ENCODE measurements around the gene SPEN. TPM values are rescaled to one million over a fixed set of nuclear protein-coding genes. Genes with fewer than 3 reads are reported as not detected.

The SPEN gene
- total and polyA plus RNA-seq, 2 of the 13 experiments (the other 11 are each of a cell fraction or from before 2014, with no cell fraction given), result 4.8 to 14.0 TPM

- peak overlapping the region; percentile 93 for H3K4me2 ChIP-seq (ENCODE audit: low read depth, low read length)
- intact Hi-C loops (cut with micrococcal nuclease; ENCODE audit: unreplicated experiment), result loop anchor here (1.0 kb wide), 1 partner anchor 13 kb away; the partner anchor contains the start of gene SPEN
- H3K4me1 ChIP-seq (ENCODE audit: insufficient read depth, low read length), result peaks cover 55% of the 10 kb centered on the region
- DNase-seq (ENCODE audit: low spot score) (peak; percentile 90), FAIRE-seq (no peak), ATAC-seq (peak; percentile 73)
- BruUV-seq (replicated peaks), result no TSS peak
- in situ Hi-C loops (cut with HindIII; ENCODE audit: extremely low pct_ligation_motif_present, low pct_unique_long_range_greater_than_20kb), result no loop called here
- 0% methylated on average over 14 of the region's 77 CpGs for WGBS (ENCODE audit: low lambda C conversion rate)
- H3K27ac ChIP-seq (ENCODE audit: extremely low read length, insufficient read depth, low read length), result peak overlapping the region; percentile 100
- POLR2A ChIA-PET, result interaction anchor here (0.6 to 4.5 kb wide), 12 partner anchors 9 to 516 kb away, joined by 3 to 208 read pairs (median 4); partner anchors contain the start of genes SPEN, UQCRHL and ZBTB17
- H3K4me3 ChIP-seq (replicated peaks in 1 of 3; ENCODE audit: insufficient read depth in 1 of 3, low read depth in 2 of 3, low read length in 3 of 3), result peak overlapping the region; percentile 77 to 83 (median 78)
- no peaks in the 10 kb centered on the region; a peak in 1 of 5 replicates for H3K27me3 ChIP-seq (ENCODE audit: control insufficient read depth in 1 of 2, insufficient read depth in 2 of 2, low read length in 2 of 2)
- no peaks in the 10 kb centered on the region for H3K36me3 ChIP-seq (replicated peaks in 1 of 2; ENCODE audit: control insufficient read depth in 1 of 2, insufficient read depth in 2 of 2, low read length in 2 of 2)
- H3K9ac ChIP-seq (ENCODE audit: insufficient read depth, low read depth, low read length), result peak overlapping the region; percentile 98
- peaks cover 16% of the 10 kb centered on the region for H3K79me2 ChIP-seq (ENCODE audit: insufficient read depth, low read length)
- CTCF ChIA-PET (ENCODE audit: low intra/inter-chr PET ratio, low total read pairs), result no interaction called here
- no peaks in the 10 kb centered on the region for H4K20me1 ChIP-seq (ENCODE audit: insufficient read depth, low read length)
- no peak overlapping the region for H2AFZ ChIP-seq (ENCODE audit: low read length)
- H3K9me3 ChIP-seq (ENCODE audit: low read length), result no peaks in the 10 kb centered on the region
- peak; percentile 46 for TF ChIP-seq ZNF256 (CRISPR knock-in tag; conservative IDR thresholded peaks at IDR 0.05)
- 0 out of 2 replicates have a peak, but pooled peaks have one; percentile 62 for TF ChIP-seq ZBTB26 (CRISPR knock-in tag; IDR thresholded peaks at IDR 0.05; ENCODE audit: borderline replicate concordance)
- TF ChIP-seq PPARG (CRISPR knock-in tag; conservative IDR thresholded peaks at IDR 0.05), result peak; percentile 29; the same call in 1 of the 2 replicates
- no peak for TF ChIP-seq ZNF724P (CRISPR knock-in tag; IDR thresholded peaks at IDR 0.05; ENCODE audit: borderline replicate concordance)
- no peak; the same call in none of the 2 replicates for TF ChIP-seq ZNF768 (CRISPR knock-in tag; IDR thresholded peaks at IDR 0.05)
- peak; percentile 83 to 89 for TF ChIP-seq POLR2A (IDR thresholded peaks at IDR 0.05; ENCODE audit: insufficient read depth in 1 of 2, low read depth in 2 of 2, low read length in 2 of 2)
- peak; percentile 74; the same call in 1 of the 2 replicates for TF ChIP-seq ZFP90 (CRISPR knock-in tag; IDR thresholded peaks at IDR 0.05; ENCODE audit: borderline replicate concordance)
- TF ChIP-seq ATM (IDR thresholded peaks at IDR 0.05; ENCODE audit: borderline replicate concordance), result no peak
- TF ChIP-seq FOXP1 (IDR thresholded peaks at IDR 0.05), result no peak
- no peak for TF ChIP-seq FOXP1 (CRISPR knock-in tag; IDR thresholded peaks at IDR 0.05)
- TF ChIP-seq ZNF790 (CRISPR knock-in tag; IDR thresholded peaks at IDR 0.05; ENCODE audit: borderline replicate concordance), result peak; percentile 53; the same call in 1 of the 2 replicates
- TF ChIP-seq ZHX1 (CRISPR knock-in tag; IDR thresholded peaks at IDR 0.05; ENCODE audit: low read depth), result peak; percentile 99
- TF ChIP-seq NFE2 (CRISPR knock-in tag; IDR thresholded peaks at IDR 0.05), result 0 out of 2 replicates have a peak, but pooled peaks have one; percentile 6
- no peak; a peak in 1 of 4 replicates for TF ChIP-seq ATF4 (CRISPR knock-in tag; IDR thresholded peaks at IDR 0.05)
- no peak for TF ChIP-seq MTA3 (CRISPR knock-in tag; IDR thresholded peaks at IDR 0.05)
- TF ChIP-seq TEF (CRISPR knock-in tag; IDR thresholded peaks at IDR 0.05), result peak; percentile 69; the same call in 1 of the 2 replicates
- TF ChIP-seq YY1 (IDR thresholded peaks at IDR 0.05; ENCODE audit: insufficient read depth, insufficient replicate concordance, low read depth, low read length), result peak; percentile 100
- peak; percentile 90; the same call in 1 of the 2 replicates for TF ChIP-seq ZNF589 (CRISPR knock-in tag; conservative IDR thresholded peaks at IDR 0.05)
- TF ChIP-seq RXRB (CRISPR knock-in tag; IDR thresholded peaks at IDR 0.05; ENCODE audit: borderline replicate concordance), result peak; percentile 28; the same call in 1 of the 2 replicates
Observed at GRCh38 chr1:15834406-15835204, 12.9 kb upstream of the SPEN start.
